ENCODE results near the gene TRPM5.

Gene TRPM5

GRCh38 chr11:2470495-2470894, 26.2 kb upstream of the TRPM5 start:
- no peak for DNase-seq

GRCh38 chr11:2468363-2469235, 24.3 kb upstream of the TRPM5 start:
- no peak for DNase-seq

GRCh38 chr11:2467695-2468055, 23.4 kb upstream of the TRPM5 start:
- no peak for DNase-seq

GRCh38 chr11:2466869-2467694, 22.8 kb upstream of the TRPM5 start:
- DNase-seq, result no peak

GRCh38 chr11:2466069-2466801, 21.9 kb upstream of the TRPM5 start:
- DNase-seq, result no peak

- no peak for DNase-seq
These were observed 21.1 kb upstream of the TRPM5 start for GRCh38 chr11:2465202-2466068.

- no peak for DNase-seq
These were observed 20.3 kb upstream of the TRPM5 start for GRCh38 chr11:2464451-2465165.

- DNase-seq, result no peak
These were observed 19.5 kb upstream of the TRPM5 start for GRCh38 chr11:2463766-2464277.

- no peak for DNase-seq
These were observed 18.9 kb upstream of the TRPM5 start for GRCh38 chr11:2462986-2463765.

GRCh38 chr11:2462543-2462985, 18.2 kb upstream of the TRPM5 start:
- no peak for DNase-seq

- DNase-seq, result no peak
These were observed 17.7 kb upstream of the TRPM5 start for GRCh38 chr11:2461956-2462542.

- DNase-seq, result no peak
These were observed 17.1 kb upstream of the TRPM5 start for GRCh38 chr11:2461253-2461955.

- DNase-seq, result no peak
These were observed 16.4 kb upstream of the TRPM5 start for GRCh38 chr11:2460540-2461252.

- DNase-seq, result no peak
These were observed 15.7 kb upstream of the TRPM5 start for GRCh38 chr11:2459796-2460531.

- no peak for DNase-seq
These were observed 14.9 kb upstream of the TRPM5 start for GRCh38 chr11:2459016-2459725.

- DNase-seq, result no peak
These were observed 14.0 kb upstream of the TRPM5 start for GRCh38 chr11:2458321-2458720.

- DNase-seq, result no peak
These were observed 9.1 kb upstream of the TRPM5 start for GRCh38 chr11:2453436-2453835.
